ENCODE data around the gene DCXR.

Gene DCXR

DNA sequence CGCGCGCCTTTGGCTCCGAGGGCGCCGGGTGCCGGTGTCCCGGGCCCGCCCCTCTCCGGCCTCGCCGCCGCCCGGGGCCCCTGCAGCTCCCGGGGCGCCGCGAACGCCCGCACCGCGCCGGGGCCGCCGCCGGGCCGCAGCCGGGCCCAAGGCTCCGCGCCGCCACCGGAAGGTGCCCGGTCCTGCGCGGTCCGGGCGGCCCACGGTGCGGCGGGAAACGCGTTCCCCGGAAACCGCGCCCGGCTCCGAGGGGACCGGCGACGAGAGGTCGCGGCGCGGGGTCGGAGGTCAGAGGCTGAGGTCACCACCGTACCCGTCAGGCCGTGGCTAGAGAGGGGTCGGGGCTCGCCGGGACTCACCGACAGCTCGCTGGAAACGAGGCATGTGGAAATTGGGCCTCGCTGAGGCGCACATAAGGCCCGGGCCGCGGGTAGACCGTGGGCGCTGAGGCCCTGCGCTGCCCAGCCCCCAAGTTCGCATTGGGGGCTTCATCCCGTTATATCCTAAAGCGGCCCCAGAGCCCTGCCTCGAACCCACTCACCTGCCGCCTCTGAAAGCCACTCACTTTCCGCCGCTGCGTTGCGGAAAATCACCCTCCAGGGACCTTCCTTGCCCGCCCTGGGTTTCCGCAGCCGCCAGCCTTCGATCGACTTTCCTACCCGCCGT is 28.3 kb upstream of the DCXR start, which contains the start of gene DUS1L:
Gene DUS1L (minus strand): TSS at position 167 of the 666 bp plus-strand sequence. CDS start 745 bp downstream, outside the sequence.
- Histone ChIP-seq H3K4me1 (ENCODE audit: control insufficient read depth in 1 of 2, insufficient read depth in 1 of 2, low read depth in 1 of 2, low read length in 1 of 2) (peaks cover 16% of the 10 kb centered on the region in 2 experiments), H3K27me3 (peaks cover under 1% of the 10 kb centered on the region), H3K4me3 (ENCODE audit: low read depth in 1 of 2, low read length in 1 of 2) (peak within 1 kb of the TSS; percentile 64 to 71), H3K9me3 (no peaks in the 10 kb centered on the region), H3K27ac (peak within 1 kb of the TSS; percentile 53), H3K36me3 (peaks cover 28% of the 10 kb centered on the region)
- TF ChIP-seq, protein P1, sequence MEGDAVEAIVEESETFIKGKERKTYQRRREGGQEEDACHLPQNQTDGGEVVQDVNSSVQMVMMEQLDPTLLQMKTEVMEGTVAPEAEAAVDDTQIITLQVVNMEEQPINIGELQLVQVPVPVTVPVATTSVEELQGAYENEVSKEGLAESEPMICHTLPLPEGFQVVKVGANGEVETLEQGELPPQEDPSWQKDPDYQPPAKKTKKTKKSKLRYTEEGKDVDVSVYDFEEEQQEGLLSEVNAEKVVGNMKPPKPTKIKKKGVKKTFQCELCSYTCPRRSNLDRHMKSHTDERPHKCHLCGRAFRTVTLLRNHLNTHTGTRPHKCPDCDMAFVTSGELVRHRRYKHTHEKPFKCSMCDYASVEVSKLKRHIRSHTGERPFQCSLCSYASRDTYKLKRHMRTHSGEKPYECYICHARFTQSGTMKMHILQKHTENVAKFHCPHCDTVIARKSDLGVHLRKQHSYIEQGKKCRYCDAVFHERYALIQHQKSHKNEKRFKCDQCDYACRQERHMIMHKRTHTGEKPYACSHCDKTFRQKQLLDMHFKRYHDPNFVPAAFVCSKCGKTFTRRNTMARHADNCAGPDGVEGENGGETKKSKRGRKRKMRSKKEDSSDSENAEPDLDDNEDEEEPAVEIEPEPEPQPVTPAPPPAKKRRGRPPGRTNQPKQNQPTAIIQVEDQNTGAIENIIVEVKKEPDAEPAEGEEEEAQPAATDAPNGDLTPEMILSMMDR (IDR thresholded peaks at IDR 0.05): no peak

DNA sequence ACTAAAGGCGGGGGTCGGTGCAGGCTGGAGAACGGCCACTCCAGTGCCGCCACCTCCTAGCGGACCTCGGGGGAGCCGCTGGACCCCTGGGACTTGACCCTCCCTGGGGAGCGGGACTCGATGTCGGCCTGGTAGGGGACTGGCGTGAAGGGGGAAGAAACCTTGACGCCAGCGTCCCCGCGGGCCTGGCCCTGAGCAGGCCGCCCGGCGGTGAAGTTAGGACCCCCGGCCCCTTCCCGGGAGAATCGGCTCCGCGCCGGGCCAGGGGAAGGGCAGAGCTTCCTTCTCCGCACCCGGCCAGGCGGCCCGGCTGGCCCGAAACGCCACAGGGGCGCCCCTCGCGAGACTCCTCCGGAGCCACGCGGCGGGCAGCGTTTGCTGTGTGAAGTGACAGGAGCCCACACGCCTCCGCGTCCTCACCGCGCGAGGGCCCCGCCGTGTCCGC is 27.7 kb upstream of the DCXR start:
- Histone ChIP-seq H3K27ac (peak overlapping the region; percentile 53), H3K9me3 (no peaks in the 10 kb centered on the region), H3K4me3 (ENCODE audit: low read depth in 1 of 2, low read length in 1 of 2) (peak overlapping the region; percentile 64 to 71), H3K27me3 (no peaks in the 10 kb centered on the region), H3K4me1 (ENCODE audit: control insufficient read depth in 1 of 2, insufficient read depth in 1 of 2, low read depth in 1 of 2, low read length in 1 of 2) (peaks cover 16% of the 10 kb centered on the region in 2 experiments), H3K36me3 (peaks cover 34% of the 10 kb centered on the region)
- TF ChIP-seq, protein P1 (IDR thresholded peaks at IDR 0.05): no peak

DNA sequence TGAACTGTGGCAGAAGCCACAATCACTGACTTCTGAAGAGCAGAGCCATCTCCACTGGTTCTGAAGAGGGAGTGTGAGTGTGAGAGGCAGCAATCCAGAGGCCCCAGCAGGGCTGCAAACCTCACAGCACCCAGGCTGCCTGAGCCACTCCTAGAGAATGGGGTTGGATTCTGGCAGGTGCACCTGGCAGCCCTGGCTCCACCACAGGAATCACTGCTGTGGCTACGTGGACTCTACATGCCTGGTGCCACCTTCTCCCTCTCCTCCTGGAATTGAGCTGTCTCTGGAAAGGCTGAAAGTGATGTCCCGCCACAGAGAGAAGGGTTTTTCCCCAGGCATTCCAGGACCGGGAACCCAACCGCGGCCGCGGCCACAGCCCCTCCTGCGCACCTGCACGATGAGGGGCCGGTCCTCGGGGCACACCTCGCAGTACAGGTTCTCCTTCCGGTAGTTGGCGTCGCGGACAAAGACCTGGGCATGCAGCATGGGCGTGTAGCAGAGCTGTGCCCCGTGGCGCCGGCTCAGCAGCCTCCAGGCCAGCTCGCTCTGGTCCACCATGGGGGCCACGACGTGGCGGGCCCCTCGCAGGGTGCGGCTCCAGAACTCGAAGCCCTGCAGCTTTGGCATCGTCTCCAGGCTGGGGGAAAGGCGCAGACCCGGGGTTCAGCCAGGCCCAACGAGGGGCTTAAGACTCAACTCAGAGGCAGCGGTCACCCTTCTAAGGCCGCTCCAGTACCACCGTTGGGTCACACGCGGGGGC is 27.1 kb upstream of the DCXR start:
- Histone ChIP-seq H3K27ac (no peak overlapping the region), H3K27me3 (no peaks in the 10 kb centered on the region), H3K9me3 (no peaks in the 10 kb centered on the region), H3K36me3 (peaks cover 40% of the 10 kb centered on the region), H3K4me3 (ENCODE audit: low read depth in 1 of 2, low read length in 1 of 2) (peak overlapping the region; percentile 64 to 71), H3K4me1 (ENCODE audit: control insufficient read depth in 1 of 2, insufficient read depth in 1 of 2, low read depth in 1 of 2, low read length in 1 of 2) (peaks cover 16% of the 10 kb centered on the region in 2 experiments)
- TF ChIP-seq, protein P1 (IDR thresholded peaks at IDR 0.05): no peak

DNA sequence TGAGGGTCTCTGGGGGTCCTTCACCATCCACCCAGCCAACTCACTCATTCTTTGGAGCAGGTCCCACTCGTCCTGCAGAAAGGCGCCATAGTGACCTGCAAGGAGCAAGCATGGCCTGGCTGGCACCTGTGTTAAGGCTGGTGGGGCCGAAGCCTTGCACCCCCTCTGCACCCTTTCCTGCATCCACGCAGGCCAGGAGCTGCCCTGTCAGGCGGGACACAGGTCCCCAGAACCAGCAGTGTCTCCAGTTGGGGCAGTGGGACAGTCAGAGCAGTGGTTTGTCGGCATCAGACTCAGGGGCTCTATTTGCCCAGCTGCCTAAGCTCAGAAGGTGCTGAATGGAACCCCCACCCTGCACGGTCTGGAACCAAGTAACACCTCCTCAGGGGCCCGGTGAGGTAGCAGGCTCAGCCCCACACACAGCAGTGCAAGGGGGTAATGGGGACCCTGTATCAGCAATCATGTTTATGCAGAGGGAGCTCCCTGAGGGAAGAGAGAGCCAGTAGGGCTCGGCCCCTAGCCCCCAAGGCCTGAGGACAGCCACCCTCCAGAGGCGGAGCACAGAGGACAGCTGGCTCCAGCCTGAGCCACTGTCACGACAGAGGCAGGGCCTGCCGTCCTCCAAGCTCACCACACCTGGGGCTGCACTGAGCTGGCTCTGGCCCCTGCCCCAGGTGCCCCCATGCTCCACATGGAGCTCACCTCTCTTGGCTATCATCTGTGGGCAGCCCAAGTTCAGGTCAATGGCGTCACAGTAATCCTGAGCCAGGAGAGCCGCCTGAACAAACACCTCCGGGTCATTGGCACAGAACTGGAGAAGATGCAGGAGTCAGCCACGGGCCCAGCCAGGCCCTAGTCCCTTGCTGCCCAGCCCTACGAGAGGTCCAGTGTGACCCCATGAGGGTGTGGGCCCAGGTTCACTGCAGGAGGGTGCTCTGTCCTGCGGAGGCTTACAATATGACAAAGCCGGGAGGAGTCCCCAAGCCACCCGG is 26.2 kb upstream of the DCXR start:
- H3K27me3 ChIP-seq: no peaks in the 10 kb centered on the region
- TF ChIP-seq, protein P1 (IDR thresholded peaks at IDR 0.05): no peak
- H3K36me3 ChIP-seq: peaks cover 49% of the 10 kb centered on the region
- no peaks in the 10 kb centered on the region for H3K9me3 ChIP-seq
- no peak overlapping the region for H3K4me3 ChIP-seq (ENCODE audit: low read depth in 1 of 2, low read length in 1 of 2)
- H3K4me1 ChIP-seq (ENCODE audit: control insufficient read depth in 1 of 2, insufficient read depth in 1 of 2, low read depth in 1 of 2, low read length in 1 of 2): peaks cover 16% of the 10 kb centered on the region in 2 experiments
- H3K27ac ChIP-seq: no peak overlapping the region

DNA sequence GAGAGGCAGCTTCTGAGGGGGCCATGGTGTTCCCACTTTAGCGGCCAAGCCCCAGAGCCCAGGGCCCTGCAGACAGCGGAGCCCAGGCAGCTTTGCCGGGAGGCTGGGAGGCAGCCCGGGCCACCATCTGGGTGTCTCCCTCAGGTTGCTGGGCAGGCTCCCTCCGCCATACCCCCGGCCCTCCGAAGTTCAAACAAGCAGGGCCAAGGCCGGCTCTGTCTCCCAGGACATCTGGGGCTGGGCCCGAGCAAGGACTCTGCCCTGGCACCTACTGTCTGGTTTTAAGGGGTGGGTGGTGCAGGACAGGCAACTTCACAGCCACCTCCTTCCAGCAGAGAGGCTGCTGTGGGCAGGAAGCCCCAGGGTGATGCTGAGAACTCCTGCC is 25.5 kb upstream of the DCXR start:
- Histone ChIP-seq H3K36me3 (peaks cover 56% of the 10 kb centered on the region), H3K4me1 (ENCODE audit: control insufficient read depth in 1 of 2, insufficient read depth in 1 of 2, low read depth in 1 of 2, low read length in 1 of 2) (peaks cover 16% of the 10 kb centered on the region in 2 experiments), H3K4me3 (ENCODE audit: low read depth in 1 of 2, low read length in 1 of 2) (no peak overlapping the region), H3K27me3 (no peaks in the 10 kb centered on the region), H3K27ac (no peak overlapping the region), H3K9me3 (no peaks in the 10 kb centered on the region)
- TF ChIP-seq, protein P1 (IDR thresholded peaks at IDR 0.05): no peak
